Measurements from ENCODE around the gene DAPP1.
A peak's percentile ranks its signal among the peaks of the same experiment; 100 is the strongest.

GRCh38 chr4:99885063-99885664, 68.5 kb downstream of the DAPP1 start:
- TF ChIP-seq CTCF (IDR thresholded peaks at IDR 0.05) (peak in 1 of 2 donors; percentile 6), EP300 (IDR thresholded peaks at IDR 0.05) (no peak), POLR2A (IDR thresholded peaks at IDR 0.05) (no peak)
